ENCODE measurements around the gene FFAR1.

Gene FFAR1

DNA sequence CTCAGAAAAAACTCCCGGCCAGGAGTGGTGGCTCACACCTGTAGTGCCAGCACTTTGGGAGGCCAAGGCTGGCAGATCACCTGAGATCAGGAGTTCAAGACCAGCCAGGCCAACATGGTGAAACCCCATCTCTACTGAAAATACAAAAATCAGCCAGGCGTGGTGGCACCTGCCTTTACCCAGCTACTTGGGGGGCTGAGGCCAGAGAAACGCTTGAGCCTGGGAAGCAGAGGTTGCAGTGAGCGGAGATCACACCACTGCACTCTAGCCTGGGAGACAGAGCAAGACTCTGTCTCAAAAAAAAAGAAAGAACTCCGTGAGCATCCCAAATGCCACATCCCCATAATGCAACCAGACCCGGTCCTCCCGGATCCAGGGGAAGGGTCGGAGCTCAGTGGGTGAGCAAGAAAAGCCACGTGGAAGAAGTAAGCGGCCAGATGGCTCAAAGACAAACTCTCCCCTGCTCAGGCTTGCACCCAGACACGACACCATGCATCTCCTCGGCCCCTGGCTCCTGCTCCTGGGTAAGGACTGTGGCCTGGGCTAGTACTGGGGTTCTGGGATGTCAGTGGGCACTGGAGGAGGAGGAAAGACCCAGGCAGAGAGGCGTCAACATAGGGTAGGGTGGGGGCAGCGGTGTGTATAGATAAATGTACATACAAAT is 16.0 kb upstream of the FFAR1 start:
- TF ChIP-seq, protein P1, sequence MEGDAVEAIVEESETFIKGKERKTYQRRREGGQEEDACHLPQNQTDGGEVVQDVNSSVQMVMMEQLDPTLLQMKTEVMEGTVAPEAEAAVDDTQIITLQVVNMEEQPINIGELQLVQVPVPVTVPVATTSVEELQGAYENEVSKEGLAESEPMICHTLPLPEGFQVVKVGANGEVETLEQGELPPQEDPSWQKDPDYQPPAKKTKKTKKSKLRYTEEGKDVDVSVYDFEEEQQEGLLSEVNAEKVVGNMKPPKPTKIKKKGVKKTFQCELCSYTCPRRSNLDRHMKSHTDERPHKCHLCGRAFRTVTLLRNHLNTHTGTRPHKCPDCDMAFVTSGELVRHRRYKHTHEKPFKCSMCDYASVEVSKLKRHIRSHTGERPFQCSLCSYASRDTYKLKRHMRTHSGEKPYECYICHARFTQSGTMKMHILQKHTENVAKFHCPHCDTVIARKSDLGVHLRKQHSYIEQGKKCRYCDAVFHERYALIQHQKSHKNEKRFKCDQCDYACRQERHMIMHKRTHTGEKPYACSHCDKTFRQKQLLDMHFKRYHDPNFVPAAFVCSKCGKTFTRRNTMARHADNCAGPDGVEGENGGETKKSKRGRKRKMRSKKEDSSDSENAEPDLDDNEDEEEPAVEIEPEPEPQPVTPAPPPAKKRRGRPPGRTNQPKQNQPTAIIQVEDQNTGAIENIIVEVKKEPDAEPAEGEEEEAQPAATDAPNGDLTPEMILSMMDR (IDR thresholded peaks at IDR 0.05; ENCODE audit: low read depth, low read length) = no peak
- H3K4me3 ChIP-seq (replicated peaks in 1 of 2; ENCODE audit: low read depth in 2 of 2, low read length in 2 of 2) = no peak overlapping the region
- no peak for DNase-seq (ENCODE audit: low read depth in 2 of 2)

DNA sequence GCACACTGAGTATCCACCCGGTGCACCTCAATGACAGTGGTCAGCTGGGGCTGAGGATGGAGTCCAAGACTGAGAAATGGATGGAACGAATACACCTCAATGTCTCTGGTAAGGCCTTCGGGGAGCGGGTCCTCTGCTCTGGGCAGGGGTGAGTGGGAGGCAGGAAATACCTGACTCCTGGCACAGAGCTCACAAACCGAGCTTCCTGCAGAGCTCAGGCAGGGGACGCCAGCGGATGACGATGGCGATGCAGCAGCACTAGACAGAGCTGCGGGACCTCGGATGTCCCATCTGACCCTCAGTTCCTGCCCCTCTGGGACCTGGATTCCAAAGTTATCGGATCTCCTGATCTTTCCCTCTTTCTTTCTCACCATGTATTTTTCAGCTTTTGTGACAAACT is 14.9 kb upstream of the FFAR1 start:
- TF ChIP-seq, protein P1 (IDR thresholded peaks at IDR 0.05; ENCODE audit: low read depth, low read length) = no peak
- no peak for DNase-seq (ENCODE audit: low read depth in 2 of 2)
- H3K4me3 ChIP-seq (replicated peaks in 1 of 2; ENCODE audit: low read depth in 2 of 2, low read length in 2 of 2) = no peak overlapping the region

GRCh38 chr19:35334144-35334753 is 13.5 kb upstream of the FFAR1 start:
- no peak for DNase-seq (ENCODE audit: low read depth in 2 of 2)
- no peak overlapping the region for H3K4me3 ChIP-seq (replicated peaks in 1 of 2; ENCODE audit: low read depth in 2 of 2, low read length in 2 of 2)
- TF ChIP-seq, protein P1 (IDR thresholded peaks at IDR 0.05; ENCODE audit: low read depth, low read length) = no peak

DNA sequence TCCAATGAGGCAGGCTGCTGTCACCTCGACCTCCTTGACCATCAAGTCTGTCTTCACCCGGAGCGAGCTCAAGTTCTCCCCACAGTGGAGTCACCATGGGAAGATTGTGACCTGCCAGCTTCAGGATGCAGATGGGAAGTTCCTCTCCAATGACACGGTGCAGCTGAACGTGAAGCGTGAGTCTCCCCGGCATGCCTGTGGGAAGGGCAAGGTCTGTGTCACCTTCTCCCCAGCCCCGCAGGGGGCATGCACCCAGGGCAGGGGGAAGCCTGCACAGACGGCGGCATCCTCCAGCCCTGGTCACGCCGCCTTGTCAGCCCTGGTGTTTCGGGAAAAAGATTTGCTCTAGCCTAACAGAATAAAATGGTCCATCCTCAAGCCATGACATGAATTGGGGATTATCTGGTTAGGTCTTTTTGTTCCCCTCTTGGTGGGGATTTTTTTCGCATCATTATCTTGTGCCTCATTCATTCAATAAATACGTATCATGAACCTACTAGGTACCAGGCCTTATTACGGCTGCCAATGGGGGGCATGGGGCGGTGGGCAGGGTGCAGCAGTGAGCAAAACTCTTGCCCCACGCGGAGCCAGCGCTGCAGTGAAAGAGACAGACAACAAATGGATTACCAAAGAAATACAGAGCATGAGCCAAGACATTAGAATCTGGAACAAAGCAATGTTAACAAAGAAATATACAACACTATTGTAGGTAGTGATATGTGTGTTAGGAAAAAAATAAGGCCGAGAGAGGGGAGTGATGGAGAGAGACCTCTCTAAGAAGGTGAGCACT is 11.3 kb upstream of the FFAR1 start:
- TF ChIP-seq, protein P1 (IDR thresholded peaks at IDR 0.05; ENCODE audit: low read depth, low read length) = no peak
- H3K4me3 ChIP-seq (replicated peaks in 1 of 2; ENCODE audit: low read depth in 2 of 2, low read length in 2 of 2) = no peak overlapping the region
- DNase-seq (ENCODE audit: low read depth in 2 of 2) = no peak

DNA sequence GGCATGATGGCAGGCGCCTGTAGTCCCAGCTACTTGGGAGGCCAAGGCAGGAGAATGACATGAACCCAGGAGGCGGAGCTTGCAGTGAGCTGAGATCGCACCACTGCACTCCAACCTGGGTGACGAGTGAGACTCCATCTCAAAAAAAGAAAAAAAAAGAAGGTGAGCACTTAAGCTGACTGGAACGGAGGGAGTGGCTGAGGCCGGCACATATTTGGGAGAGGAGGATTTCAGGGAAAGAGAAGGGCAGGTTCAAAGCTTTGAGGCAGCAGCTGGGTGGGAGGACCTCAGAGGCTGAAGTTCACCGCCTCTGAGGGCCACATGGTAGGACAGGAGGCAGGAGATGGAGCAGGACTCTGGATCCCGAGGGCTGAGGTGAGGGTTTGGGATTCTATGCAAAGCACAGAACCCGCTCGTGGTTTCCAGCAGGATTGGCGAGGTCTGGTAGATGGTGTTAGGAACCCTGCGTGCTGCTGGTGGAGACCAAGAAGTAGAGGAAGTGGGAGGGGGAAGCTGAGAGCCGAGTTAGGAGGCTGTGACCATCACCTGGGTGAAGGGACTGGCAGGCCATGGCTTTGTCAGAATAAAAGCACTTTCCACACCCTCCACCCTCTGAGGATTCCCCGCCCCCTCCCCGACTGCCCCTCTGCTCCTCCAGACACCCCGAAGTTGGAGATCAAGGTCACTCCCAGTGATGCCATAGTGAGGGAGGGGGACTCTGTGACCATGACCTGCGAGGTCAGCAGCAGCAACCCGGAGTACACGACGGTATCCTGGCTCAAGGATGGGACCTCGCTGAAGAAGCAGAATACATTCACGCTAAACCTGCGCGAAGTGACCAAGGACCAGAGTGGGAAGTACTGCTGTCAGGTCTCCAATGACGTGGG is 10.4 kb upstream of the FFAR1 start:
- TF ChIP-seq, protein P1 (IDR thresholded peaks at IDR 0.05; ENCODE audit: low read depth, low read length) = no peak
- H3K4me3 ChIP-seq (replicated peaks in 1 of 2; ENCODE audit: low read depth in 2 of 2, low read length in 2 of 2) = no peak overlapping the region
- DNase-seq (ENCODE audit: low read depth in 2 of 2) = no peak

GRCh38 chr19:35337984-35338296 is 9.8 kb upstream of the FFAR1 start:
- no peak overlapping the region for H3K4me3 ChIP-seq (replicated peaks in 1 of 2; ENCODE audit: low read depth in 2 of 2, low read length in 2 of 2)
- DNase-seq (ENCODE audit: low read depth in 2 of 2) = no peak
- TF ChIP-seq, protein P1 (IDR thresholded peaks at IDR 0.05; ENCODE audit: low read depth, low read length) = no peak
